Hematopoietic multipotent progenitor cell (in vitro differentiated cells): ENCODE results near the gene HES2. TPM values are rescaled to one million over a fixed set of nuclear protein-coding genes. Genes with fewer than 3 reads are reported as not detected.
A peak's percentile ranks its signal among the peaks of the same experiment; 100 is the strongest.
"Not testable (repeated sequence)": the region's sequence is repeated elsewhere in the genome, so short reads cannot be mapped to it uniquely, and the experiment has no call there.

Experiments used
- DNase-seq, 3 donors: peaks; one replicate each; pipeline ENCODE4 v3.0.0-alpha.2; 2011 to 2015; ENCODE audit warnings: low read depth in 2 of 3, low spot score in 2 of 3
- total RNA-seq: library from RNA; depleted of rRNA; stranded (reverse); fragments of >200 nt; gene quantifications from one replicate; pipeline ENCODE4 v1.2.3, GENCODE V29; 2012

The HES2 gene
- total RNA-seq, result under 0.01 TPM

DNA sequence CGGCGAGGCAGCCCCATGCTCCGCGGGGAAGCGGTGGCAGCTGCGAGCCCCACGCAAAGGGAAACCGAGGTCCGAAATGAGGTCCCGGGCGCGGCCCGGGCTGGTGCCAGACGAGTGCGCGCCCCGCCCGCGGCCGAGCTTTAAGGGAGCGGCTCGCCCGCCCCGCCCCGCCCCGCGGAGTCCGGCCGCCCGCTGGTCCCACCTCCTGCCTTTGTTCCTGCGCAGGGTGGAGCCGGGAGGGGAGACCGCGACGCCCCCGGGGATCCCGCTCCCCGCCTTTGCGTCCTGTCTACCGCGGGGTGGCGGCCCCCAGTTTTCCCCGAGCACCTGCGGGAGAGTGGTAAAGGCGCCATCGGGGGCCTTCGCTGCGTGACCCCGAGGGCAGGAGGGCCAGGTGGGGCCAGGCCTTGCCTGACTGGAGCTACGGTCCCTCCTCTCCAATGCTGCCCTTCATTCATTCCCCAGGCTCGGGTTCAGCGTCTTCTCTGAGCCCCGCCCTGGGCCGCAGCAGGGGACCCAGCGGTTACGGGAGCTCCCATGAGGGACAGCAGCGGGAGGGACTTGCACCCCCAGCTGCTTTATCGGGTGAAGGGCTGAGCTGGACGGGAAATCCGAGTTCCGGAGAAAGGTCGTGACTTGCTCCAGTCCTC, at the start of gene HES2:
TSS of gene HES2 (minus strand) at position 116 of the 650 bp plus-strand sequence. CDS start at position 17, 99 bp downstream.
- DNase-seq, result no peak

DNA sequence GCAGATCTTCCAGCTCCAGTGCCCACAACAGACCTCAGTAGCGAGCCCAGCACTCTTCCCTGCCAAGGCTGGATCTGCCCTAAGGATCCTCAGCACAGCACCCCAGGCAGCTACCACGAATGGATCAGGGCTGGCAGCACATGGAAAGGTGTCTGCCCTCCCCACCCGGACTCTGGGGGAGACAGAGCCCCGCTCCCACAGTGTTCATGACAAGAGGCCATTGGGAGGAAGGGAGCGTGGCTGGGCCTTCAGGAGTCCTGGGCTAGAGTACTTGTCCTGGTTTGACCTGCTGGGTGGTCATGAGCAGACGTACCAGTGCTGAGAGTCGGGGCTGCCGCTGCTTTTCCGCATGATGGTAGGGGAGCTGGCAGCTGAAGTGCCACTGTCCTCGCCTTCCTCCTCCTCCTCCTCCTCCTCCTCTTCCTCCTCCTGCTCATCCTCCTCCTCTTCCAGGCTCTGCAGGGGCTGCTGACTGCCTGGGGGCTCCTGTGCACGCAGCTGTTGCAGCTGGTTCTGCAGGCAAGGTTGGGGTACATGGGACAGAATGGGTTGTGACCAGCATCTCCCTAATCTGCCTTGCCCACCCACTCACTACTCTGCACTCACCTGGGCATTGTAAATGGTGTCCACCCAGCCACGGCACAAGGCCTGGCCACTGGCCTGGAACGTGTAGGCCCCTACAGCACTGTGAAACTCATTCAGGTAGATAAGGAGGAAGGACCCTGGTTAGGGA, 49.2 kb upstream of the HES2 start:
- no peak for DNase-seq

GRCh38 chr1:6467744-6468688, 48.3 kb upstream of the HES2 start:
- DNase-seq, result no peak

- no peak for DNase-seq
Observed at GRCh38 chr1:6467224-6467623, 47.5 kb upstream of the HES2 start.

DNA sequence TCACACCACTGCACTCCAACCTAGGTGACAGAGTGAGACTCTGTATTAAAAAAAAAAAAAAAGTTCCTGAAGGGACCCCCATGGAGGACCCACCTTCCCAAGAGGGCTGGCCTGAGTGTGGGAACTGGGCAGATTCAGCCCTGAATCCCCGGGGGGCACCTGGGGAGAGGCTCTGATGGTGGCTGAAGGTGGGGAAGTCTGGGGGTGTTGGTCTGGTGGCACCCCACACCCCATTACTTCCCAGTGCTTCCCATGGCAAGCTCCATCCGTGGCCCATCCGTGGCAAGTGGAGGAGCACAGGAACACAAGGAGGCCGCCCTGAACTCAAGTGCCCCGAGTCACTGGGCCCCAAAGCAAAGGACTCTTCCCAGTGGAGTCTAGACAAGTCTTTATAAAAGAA, 47.0 kb upstream of the HES2 start:
- no peak for DNase-seq

- DNase-seq, result no peak
Observed at GRCh38 chr1:6466023-6466422, 46.3 kb upstream of the HES2 start, which contains the start of gene TNFRSF25. TNFRSF25 (minus strand) TSS chr1:6466173; CDS start chr1:6466107, 66 bp downstream.

GRCh38 chr1:6465461-6466005, 45.8 kb upstream of the HES2 start:
- peak in 1 of 3 donors; percentile 49 for DNase-seq

DNA sequence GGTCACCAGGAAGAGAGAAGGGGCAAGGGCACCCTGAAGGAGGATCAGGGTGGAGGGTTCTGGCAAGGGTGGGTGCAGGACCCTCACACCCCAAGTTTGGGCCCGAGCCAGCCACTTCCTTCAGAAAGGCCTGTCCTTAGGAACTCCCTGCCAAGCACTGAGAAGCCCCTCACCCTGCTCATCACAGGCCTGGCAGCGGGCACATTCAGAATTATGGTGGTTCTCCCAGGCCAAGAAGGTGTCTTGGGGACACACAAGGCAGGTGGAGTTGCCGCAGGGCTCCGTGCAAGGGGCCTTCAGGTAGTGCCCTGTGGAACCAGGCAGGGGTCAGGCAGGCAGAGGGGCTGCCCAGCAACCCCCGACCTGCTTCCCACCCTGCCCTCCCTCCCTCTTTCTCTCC, 45.2 kb upstream of the HES2 start:
- no peak for DNase-seq

- DNase-seq, result no peak
Observed at GRCh38 chr1:6464514-6464836, 44.8 kb upstream of the HES2 start.

- no peak for DNase-seq
Observed at GRCh38 chr1:6463120-6463412, 43.3 kb upstream of the HES2 start.

DNA sequence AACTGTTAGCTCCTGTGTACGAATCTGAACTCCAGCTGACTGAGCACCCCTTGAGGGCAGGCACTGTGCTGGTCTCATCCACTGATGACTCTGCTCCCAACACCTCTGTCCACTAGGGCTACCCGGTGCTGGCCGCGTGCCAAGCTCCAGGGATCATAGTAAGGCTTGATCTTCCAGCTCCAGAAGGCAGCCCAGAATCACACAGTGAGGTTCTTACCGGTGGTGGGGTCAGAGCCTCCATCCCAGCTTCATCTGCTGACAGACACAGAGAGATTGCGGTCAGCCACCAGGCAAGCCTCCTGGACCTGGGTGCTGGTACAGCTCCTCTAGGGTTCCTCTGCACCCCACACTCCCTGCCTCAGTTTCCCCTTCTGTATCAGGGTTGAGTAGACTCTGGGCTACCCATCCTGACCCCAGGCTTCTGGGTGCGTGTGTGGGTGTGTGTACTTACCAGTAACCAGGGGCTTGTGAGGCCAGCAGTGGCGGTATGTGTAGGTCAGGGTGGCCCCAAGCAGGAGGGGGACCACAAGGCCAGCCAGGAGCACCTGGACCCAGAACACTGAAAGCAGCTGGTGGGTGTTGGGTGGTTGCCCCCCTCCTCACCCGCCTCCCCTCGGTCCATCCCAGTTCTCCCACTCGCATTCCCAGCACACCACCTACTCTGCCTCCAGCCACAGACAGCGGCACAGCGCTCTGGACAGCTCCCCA, 42.8 kb upstream of the HES2 start:
- DNase-seq, result no peak

- no peak for DNase-seq
Observed at GRCh38 chr1:6461538-6462411, 42.1 kb upstream of the HES2 start.

DNA sequence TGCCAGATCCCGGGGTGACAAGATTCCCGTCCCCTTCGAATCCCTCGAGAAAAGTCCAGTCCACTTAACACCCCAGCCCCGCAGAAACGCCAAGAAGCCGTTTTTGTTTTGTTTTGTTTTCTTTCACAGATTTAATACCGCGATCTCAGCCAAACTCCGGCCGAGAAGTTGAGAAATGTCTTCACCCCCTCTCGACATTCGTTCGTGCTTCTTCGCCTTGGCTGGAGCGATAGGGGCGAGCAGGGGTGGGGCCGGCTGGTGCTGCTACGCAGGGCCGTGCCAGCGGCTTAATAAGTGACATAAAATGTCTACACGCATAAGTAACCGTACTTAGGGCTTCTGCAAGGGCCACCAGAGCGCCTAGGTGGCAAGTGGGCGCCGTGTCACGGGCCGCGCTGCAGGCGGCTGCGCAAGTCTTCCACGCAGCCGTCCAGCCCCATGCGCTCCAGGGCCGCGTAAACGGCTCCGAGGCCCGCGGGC, 41.4 kb upstream of the HES2 start:
- no peak for DNase-seq

- DNase-seq, result peak in 1 of 3 donors; percentile 82
Observed at GRCh38 chr1:6460301-6461050, 40.8 kb upstream of the HES2 start.

DNA sequence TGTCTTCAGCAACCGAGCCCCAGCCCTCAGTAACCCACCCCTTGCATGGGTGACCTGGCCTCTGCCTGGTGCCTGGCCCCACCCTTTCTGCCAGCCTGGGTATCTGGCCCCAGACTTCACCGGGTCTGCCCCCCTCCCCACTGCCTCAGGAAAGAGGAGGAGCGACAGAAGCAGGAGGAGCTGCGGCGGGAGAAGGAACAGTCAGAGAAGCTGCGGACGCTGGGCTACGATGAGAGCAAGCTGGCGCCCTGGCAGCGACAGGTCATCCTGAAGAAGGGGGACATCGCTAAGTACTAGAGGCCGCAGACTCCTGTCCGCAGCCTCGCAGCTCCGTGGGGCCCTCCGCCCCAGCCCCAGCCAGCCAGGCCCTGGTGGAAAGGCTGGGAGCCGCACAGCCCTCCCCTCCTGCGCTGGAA, 40.1 kb upstream of the HES2 start:
- peak in 1 of 3 donors; percentile 56 for DNase-seq

GRCh38 chr1:6456800-6457466, 37.2 kb upstream of the HES2 start:
- DNase-seq, result no peak

GRCh38 chr1:6455752-6456520, 36.2 kb upstream of the HES2 start:
- not testable (repeated sequence) for DNase-seq
